Suppressor macrophage (primary cell): ENCODE measurements around the gene MTERF2.

Source experiments
- DNase-seq, 4 experiments: peaks; one replicate each; pipeline ENCODE4 v3.0.0-alpha.2; 2020 to 2022

Gene MTERF2

DNA sequence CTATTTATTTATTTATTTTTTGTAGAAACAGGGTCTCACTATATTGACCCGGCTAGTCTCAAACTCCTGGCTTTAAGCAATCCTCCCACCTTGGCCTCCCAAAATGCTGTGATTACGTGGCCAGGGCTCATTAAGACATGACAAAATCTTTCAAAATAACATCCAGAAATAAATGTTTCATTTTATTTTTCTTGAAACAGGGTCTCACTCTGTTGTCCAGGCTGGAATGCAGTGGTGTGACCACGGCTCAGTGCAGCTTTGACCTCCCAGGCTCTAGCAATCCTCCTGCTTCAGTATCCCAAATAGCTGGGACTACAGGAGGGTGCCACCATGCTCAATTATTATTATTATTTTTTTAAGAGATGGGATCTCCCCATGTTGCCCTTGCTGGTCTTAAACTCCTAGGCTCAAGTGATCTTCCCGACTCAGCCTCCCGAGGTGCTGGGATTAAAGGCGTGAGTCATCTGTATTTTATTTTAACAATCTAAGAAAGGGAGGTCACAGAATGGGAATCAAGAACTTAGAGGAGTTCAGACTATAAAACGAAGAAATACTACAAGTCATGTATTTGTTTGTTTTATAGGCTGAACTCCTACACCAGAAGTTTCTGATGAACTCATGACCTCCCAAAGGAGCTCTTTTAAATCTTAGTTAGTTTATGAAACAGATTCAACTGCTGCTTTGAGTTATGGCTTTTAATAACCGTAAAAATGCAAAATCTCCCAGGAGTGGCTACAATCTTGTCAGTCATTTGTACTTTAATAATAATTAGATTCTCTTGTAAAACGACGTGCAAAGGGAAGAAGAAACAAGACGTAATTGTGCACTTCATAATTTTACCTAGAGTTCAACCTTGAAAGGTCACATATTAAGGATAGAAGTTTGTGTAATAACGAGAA lies 33.3 kb downstream of the MTERF2 start:
- no peak for DNase-seq

DNA sequence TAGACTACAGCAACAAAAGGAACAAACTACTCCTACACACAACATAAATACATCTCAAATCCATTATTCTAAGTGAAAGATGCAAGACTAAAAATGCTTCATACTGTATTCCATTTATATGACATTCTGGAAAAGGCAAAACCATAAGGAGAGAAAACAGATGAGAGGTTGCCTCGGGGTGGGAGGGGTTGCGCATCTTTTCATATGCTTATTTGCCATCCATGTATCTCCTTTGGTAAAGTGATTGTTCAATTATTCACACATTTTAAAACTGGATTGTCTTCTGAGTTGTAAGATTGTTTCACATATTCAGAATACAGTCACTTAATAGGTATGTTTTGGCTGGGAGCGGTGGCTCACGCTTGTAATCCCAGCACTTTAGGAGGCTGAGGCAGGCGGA lies 36.4 kb downstream of the MTERF2 start:
- no peak for DNase-seq

DNA sequence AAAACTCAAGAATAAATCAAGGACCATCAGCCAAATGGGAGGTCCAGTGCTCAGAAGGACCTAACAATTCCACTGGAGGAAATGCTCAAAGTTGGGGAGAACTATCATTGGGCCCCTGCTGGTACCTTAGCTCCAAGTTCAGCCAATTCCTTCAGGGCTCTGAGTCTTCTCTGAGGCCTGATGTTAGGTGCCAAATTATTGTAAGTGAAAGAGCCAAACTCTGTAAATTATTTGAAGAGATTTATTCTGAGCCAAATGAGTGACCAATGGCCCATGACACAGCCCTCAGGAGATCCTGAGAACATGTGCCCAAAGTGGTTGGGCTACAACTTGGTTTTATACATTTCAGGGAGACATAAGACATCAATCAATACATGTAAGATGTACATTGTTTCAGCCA lies 39.5 kb downstream of the MTERF2 start:
- no peak for DNase-seq

DNA sequence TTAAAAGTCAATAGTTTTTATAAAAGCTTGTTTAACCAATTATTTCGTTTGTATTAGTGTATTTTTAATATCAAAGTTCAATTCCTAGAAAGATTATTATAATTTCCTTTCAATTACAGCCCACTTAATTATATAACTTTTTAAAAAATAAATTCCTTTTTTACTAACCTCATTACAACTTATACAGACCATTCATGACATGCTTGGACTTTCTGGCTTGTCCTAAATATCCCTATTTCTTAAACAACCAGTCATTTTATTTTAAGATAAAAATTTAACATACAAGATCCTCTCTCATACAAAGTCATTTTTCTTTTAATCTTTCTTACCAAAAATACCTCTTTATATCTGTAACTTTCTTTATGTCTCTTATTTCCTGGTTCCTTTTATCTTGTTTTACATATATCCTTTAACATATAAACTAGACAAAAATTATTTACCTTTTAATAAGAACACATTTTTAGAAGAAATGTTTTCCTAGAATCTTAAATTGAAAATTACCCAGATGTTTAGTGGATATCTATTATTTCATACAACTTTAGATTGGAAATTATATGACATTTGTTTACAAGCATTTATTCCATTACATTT lies 41.6 kb downstream of the MTERF2 start:
- no peak for DNase-seq

GRCh38 chr12:106942775-106943174 lies 44.2 kb downstream of the MTERF2 start:
- no peak for DNase-seq

DNA sequence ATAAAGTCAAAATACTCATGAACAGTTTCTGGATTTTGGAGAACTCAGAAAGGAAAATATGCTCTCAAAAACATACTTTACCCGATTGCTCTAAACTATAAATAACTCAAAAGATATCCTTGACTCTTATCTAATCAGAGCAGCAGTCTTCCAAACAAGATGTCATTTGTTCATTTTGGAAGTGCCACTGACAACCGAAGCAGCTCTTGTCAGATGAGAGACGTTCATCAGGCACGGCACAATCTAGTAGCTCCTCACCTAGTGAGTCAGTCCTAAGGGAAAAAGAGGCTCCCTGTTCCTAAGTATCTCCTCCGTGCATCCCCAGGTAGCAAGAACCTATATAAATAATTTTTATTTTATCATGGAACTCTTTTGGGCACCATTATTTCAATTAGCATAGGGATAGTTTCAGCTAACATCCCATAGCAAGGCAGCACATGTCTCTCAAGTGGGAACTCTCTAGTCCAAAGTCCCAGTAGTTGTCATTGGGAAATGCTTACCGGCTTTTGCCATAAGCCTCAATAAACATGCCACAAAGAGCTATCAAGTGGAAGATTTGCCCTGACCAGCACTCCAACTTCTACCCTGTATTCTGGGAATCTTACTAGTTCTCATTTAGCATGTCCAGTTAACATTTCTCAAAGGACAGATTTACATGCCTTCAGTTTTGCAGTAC lies 45.3 kb downstream of the MTERF2 start:
- no peak for DNase-seq

DNA sequence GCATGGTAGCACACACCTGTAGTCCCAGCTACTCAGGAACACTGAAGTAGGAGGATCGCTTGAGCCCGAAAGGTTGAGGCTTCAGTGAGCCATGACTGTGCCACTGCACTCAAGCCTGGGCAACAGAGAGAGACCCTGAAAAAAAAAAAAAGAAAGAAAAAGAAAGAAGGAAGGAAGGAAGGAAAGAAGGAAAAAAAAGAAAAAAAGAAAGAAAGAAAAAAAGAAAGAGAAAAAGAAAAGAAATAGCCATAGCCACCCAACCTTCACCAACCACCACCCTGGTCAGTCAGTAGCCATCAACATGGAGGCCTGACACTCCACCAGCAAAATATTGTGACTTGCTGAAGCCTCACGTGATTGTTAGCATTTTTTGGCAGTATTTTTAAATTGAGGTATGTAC lies 52.7 kb downstream of the MTERF2 start:
- no peak for DNase-seq
